NB4 (cell line): ENCODE data around the gene OCIAD1.

Source experiments
- POLR2A ChIP-seq: IDR thresholded peaks from 2 replicates; pipeline ENCODE4 v1.6.1; 2011; ENCODE audit warnings: mild to moderate bottlenecking; ENCODE audit not compliant: insufficient read length; ENCODE audit errors: extremely low read depth
- TF ChIP-seq, protein P1 (sequence below): IDR thresholded peaks from one replicate; pipeline ENCODE4 v1.5.1; 2012; ENCODE audit warnings: low read depth, low read length

DNA sequence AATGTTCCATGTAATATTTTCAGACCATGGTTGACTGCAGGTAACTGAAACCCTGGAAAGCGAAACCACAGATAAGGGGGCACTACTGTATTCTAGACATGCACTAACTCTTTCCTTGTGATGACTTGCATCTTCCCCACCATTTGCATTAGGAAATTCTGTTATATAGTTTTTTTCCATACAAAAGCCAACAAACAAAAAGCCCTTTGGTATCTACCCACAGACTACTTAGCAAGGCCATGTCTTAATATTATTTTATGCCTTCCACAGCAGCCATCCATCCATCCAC is 23.5 kb downstream of the OCIAD1 start:
- TF ChIP-seq, protein P1, sequence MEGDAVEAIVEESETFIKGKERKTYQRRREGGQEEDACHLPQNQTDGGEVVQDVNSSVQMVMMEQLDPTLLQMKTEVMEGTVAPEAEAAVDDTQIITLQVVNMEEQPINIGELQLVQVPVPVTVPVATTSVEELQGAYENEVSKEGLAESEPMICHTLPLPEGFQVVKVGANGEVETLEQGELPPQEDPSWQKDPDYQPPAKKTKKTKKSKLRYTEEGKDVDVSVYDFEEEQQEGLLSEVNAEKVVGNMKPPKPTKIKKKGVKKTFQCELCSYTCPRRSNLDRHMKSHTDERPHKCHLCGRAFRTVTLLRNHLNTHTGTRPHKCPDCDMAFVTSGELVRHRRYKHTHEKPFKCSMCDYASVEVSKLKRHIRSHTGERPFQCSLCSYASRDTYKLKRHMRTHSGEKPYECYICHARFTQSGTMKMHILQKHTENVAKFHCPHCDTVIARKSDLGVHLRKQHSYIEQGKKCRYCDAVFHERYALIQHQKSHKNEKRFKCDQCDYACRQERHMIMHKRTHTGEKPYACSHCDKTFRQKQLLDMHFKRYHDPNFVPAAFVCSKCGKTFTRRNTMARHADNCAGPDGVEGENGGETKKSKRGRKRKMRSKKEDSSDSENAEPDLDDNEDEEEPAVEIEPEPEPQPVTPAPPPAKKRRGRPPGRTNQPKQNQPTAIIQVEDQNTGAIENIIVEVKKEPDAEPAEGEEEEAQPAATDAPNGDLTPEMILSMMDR: no peak
- no peak for TF ChIP-seq POLR2A
